K562 (cell line): ENCODE results near the gene SLC35E2B. TPM values are rescaled to one million over a fixed set of nuclear protein-coding genes. Genes with fewer than 3 reads are reported as not detected.
A peak's percentile ranks its signal among the peaks of the same experiment; 100 is the strongest.
"Not testable (repeated sequence)": the region's sequence is repeated elsewhere in the genome, so short reads cannot be mapped to it uniquely, and the experiment has no call there.

Experiments
- ATAC-seq: fragments of 200-7000 bp; cut with Tn5 transposase; 3 replicates; pipeline ENCODE4 v1.9.1; 2020; ENCODE audit warnings: moderate library complexity
- BruUV-seq: library from RNA; stranded (reverse); fragments of 400-500 nt; replicated peaks from 2 replicates; lab custom pipeline; 2021; lab: Mats Ljungman, UMichigan
- CTCF ChIA-PET: fragments of 300-600 bp; formaldehyde crosslinking; extraction: SDS; loops from one replicate; lab custom pipeline; 2021; ENCODE audit warnings: low intra/inter-chr PET ratio; lab: Yijun Ruan, JAX
- POLR2A ChIA-PET: fragments of 300-600, 350-650 bp; sonication (Branson Sonifier 250); formaldehyde crosslinking; extraction: SDS; loops from one replicate; lab custom pipeline; 2021; ENCODE audit warnings: antibody characterized with exemption, inconsistent platforms; lab: Yijun Ruan, JAX
- DNase-seq, 4 experiments: peaks; one replicate each; pipeline versions ENCODE4 v3.0.0 to v3.0.0-alpha.2; 2011 to 2018; ENCODE audit warnings: low spot score in 3 of 4, mixed read lengths in 3 of 4; ENCODE audit errors: extremely low read depth in 1 of 4
- FAIRE-seq: peaks from 2 replicates; lab custom pipeline; 2011; peaks lifted over from hg19 to GRCh38; lab: Jason Lieb, UNC
- H2AFZ ChIP-seq: 2 replicates; pipeline ENCODE4 v1.6.0; 2011; ENCODE audit warnings: low read depth, low read length, control low read depth, inconsistent platforms
- H3K27ac ChIP-seq: fragments of 200-600 bp; 3 replicates; pipeline ENCODE4 v1.8.0; 2011; ENCODE audit warnings: low read depth, mild to moderate bottlenecking, control low read depth, inconsistent platforms, low read length, moderate library complexity, mixed read lengths; ENCODE audit errors: extremely low read depth
- H3K27me3 ChIP-seq, 2 experiments: fragments of 300-600 bp in 1 of 2; 2 replicates in 1 of 2; 3 replicates in 1 of 2; pipeline versions ENCODE4 v1.6.0 to v1.8.0; 2011; ENCODE audit warnings: inconsistent platforms in 2 of 2, low read length in 2 of 2, mild to moderate bottlenecking in 1 of 2, mixed read lengths in 1 of 2, moderate library complexity in 1 of 2; ENCODE audit not compliant: control insufficient read depth in 2 of 2, insufficient read depth in 2 of 2
- H3K36me3 ChIP-seq: fragments of 300-600 bp; 3 replicates; pipeline ENCODE4 v1.8.0; 2011; ENCODE audit warnings: mild to moderate bottlenecking, low read length, inconsistent platforms; ENCODE audit not compliant: control insufficient read depth, insufficient read depth
- H3K4me1 ChIP-seq, 2 experiments: fragments of 200-600 bp in 1 of 2; replicated peaks in 1 of 2; 2 replicates in 1 of 2; 3 replicates in 1 of 2; pipeline versions ENCODE4 v1.5.1 to v1.8.0; 2011; ENCODE audit warnings: inconsistent platforms in 2 of 2, low read length in 2 of 2, mild to moderate bottlenecking in 1 of 2, mixed read lengths in 1 of 2, moderate library complexity in 1 of 2; ENCODE audit not compliant: control insufficient read depth in 2 of 2, insufficient read depth in 2 of 2
- H3K4me2 ChIP-seq: 2 replicates; pipeline ENCODE4 v1.6.1; 2011; ENCODE audit warnings: low read length, control low read depth, inconsistent platforms, mixed read lengths; ENCODE audit not compliant: insufficient read depth
- H3K4me3 ChIP-seq: fragments of 200-600 bp; sonication (generic), shearing (Covaris generic); 2 replicates; pipeline ENCODE4 v1.5.1; 2016; ENCODE audit warnings: control low read depth, inconsistent platforms
- H3K79me2 ChIP-seq: fragments of 200-600 bp; 3 replicates; pipeline ENCODE4 v1.8.0; 2011; ENCODE audit warnings: low read length, inconsistent platforms; ENCODE audit not compliant: control insufficient read depth, insufficient read depth
- H3K9ac ChIP-seq, 2 experiments: 2 replicates each; pipeline versions ENCODE4 v1.6.0 to v1.6.1; 2011; ENCODE audit warnings: low read depth in 2 of 2, low read length in 2 of 2, control low read depth in 1 of 2, inconsistent platforms in 1 of 2, mild to moderate bottlenecking in 1 of 2, mixed read lengths in 1 of 2; ENCODE audit not compliant: insufficient read depth in 1 of 2
- H3K9me1 ChIP-seq: one replicate; pipeline ENCODE4 v1.6.0; 2011; ENCODE audit warnings: inconsistent platforms, mild to moderate bottlenecking, low read length, moderate library complexity; ENCODE audit not compliant: control insufficient read depth, insufficient read depth
- H3K9me3 ChIP-seq: replicated peaks from 2 replicates; pipeline ENCODE4 v1.5.1; 2011; ENCODE audit warnings: low read depth, low read length, inconsistent platforms; ENCODE audit not compliant: control insufficient read depth, insufficient read depth
- H4K20me1 ChIP-seq: replicated peaks from 2 replicates; pipeline ENCODE4 v1.6.1; 2011; ENCODE audit warnings: low read length, inconsistent platforms, mixed read lengths; ENCODE audit not compliant: control insufficient read depth, insufficient read depth
- ADNP ChIP-seq: fragments of 200-800 bp; sonication (Bioruptor generic); IDR thresholded peaks from 2 replicates; pipeline ENCODE4 v1.6.1; 2016; ENCODE audit warnings: missing genetic modification characterization, missing compliant biosample characterization
- CC2D1A ChIP-seq: fragments of 450-650 bp; IDR thresholded peaks from 2 replicates; pipeline ENCODE4 v1.6.1; 2017; ENCODE audit warnings: mild to moderate bottlenecking
- CCAR2 ChIP-seq: fragments of 200-400 bp; formaldehyde crosslinking; IDR thresholded peaks from 2 replicates; pipeline ENCODE4 v1.6.1; 2017; ENCODE audit warnings: mild to moderate bottlenecking, low read depth, low read length
- MIER1 ChIP-seq: fragments of 450-650 bp; IDR thresholded peaks from 2 replicates; pipeline ENCODE4 v1.6.1; 2016; ENCODE audit warnings: antibody characterized with exemption, mild to moderate bottlenecking, low read depth
- PCBP2 ChIP-seq: fragments of 200-400 bp; formaldehyde crosslinking; IDR thresholded peaks from 2 replicates; pipeline ENCODE4 v1.6.1; 2018; ENCODE audit warnings: low read length, low read depth, mild to moderate bottlenecking, moderate library complexity; ENCODE audit not compliant: poor library complexity, severe bottlenecking
- POLR2A ChIP-seq: fragments of 450-650 bp; conservative IDR thresholded peaks from 2 replicates; pipeline ENCODE4 v1.6.1; 2016
- POLR2G ChIP-seq: fragments of 200-400 bp; formaldehyde crosslinking; IDR thresholded peaks from 2 replicates; pipeline ENCODE4 v1.6.1; 2017; ENCODE audit warnings: low read depth, mild to moderate bottlenecking, antibody characterized with exemption, low read length, moderate library complexity
- RBFOX2 ChIP-seq: fragments of 200-400 bp; formaldehyde crosslinking; IDR thresholded peaks from 2 replicates; pipeline ENCODE4 v1.6.1; 2017; ENCODE audit warnings: low read depth, mild to moderate bottlenecking, low read length, moderate library complexity
- RBM39 ChIP-seq: fragments of 200-400 bp; formaldehyde crosslinking; optimal IDR thresholded peaks from 2 replicates; pipeline ENCODE3; 2018; ENCODE audit warnings: low read depth, low read length
- SIX5 ChIP-seq, 2 experiments: IDR thresholded peaks; 2 replicates each; pipeline ENCODE4 v1.6.1; 2011; ENCODE audit warnings: low read length in 2 of 2, borderline replicate concordance in 1 of 2, low read depth in 1 of 2, mild to moderate bottlenecking in 1 of 2, moderate library complexity in 1 of 2; ENCODE audit not compliant: insufficient read depth in 1 of 2
- SMAD4 ChIP-seq: fragments of 250-450 bp; sonication (Bioruptor Pico); conservative IDR thresholded peaks from 2 replicates; pipeline ENCODE4 v1.8.0; 2021; ENCODE audit warnings: inconsistent platforms, mild to moderate bottlenecking, moderate library complexity
- SMARCC2 ChIP-seq: fragments of 450-650 bp; IDR thresholded peaks from 2 replicates; pipeline ENCODE4 v1.6.1; 2017; ENCODE audit warnings: antibody characterized with exemption, moderate library complexity, mild to moderate bottlenecking, low read depth
- TOE1 ChIP-seq, 2 experiments: fragments of 450-650 bp in 1 of 2; sonication (generic) in 1 of 2; formaldehyde crosslinking in 1 of 2; IDR thresholded peaks; 2 replicates each; pipeline versions ENCODE4 v1.7.1 to v1.8.0; 2016 to 2022; ENCODE audit warnings: borderline replicate concordance in 2 of 2, mild to moderate bottlenecking in 2 of 2, antibody characterized with exemption in 1 of 2, inconsistent platforms in 1 of 2, low read depth in 1 of 2, missing genetic modification reagents in 1 of 2, moderate library complexity in 1 of 2
- ZNF253 ChIP-seq: fragments of 250-450 bp; sonication (Bioruptor Pico); conservative IDR thresholded peaks from 2 replicates; pipeline ENCODE4 v1.6.1; 2021; ENCODE audit warnings: mild to moderate bottlenecking
- WGBS: fragments of 100-300 bp; shearing (Covaris generic); methylation state at CpG from one replicate; pipeline ENCODE4 v1.1.6; 2016; ENCODE audit warnings: low coverage, mixed read lengths; ENCODE audit not compliant: insufficient coverage; ENCODE audit errors: missing lambda C conversion rate; 5-methylcytosine and 5-hydroxymethylcytosine counted together
- in situ Hi-C: fragments of 300-500 bp; cut with MboI; formaldehyde crosslinking; loops from 4 replicates; pipeline ENCODE4 v1.15.0; 2018; ENCODE audit warnings: inconsistent platforms, mixed read lengths
- intact Hi-C: fragments of 100-400 bp; cut with micrococcal nuclease; formaldehyde crosslinking; loops from 2 replicates; pipeline ENCODE4 v1.14.2; 2022
- polyA plus RNA-seq, 8 experiments: library from polyadenylated mRNA; depleted of rRNA in 4 of 8; stranded (reverse) in 5 of 8; unstranded in 3 of 8; fragments of >200 nt; fragmentation: Nextera tagmentation in 2 of 8; fragmentation: Illumina TruSeq in 1 of 8; extraction: Ambion mirVana in 2 of 8; extraction: Trizol in 1 of 8; gene quantifications; 2 replicates each; pipeline versions ENCODE4 v1.2.1 to v1.2.3, GENCODE V29; 2011 to 2014; ENCODE audit warnings: inconsistent platforms in 1 of 8, missing spikeins in 1 of 8
- total RNA-seq, 7 experiments: library from RNA; depleted of rRNA in 6 of 7; stranded (reverse); fragments of >200 nt in 6 of 7; fragmentation: Illumina TruSeq in 2 of 7; extraction: Trizol in 2 of 7; gene quantifications; 2 replicates each; pipeline versions ENCODE4 v1.2.1 to v1.2.3, GENCODE V29; 2011 to 2021; ENCODE audit warnings: low replicate concordance in 1 of 7
- TF ChIP-seq, protein P1 (sequence below): fragments of 250-450 bp; sonication (Bioruptor Pico); IDR thresholded peaks from 2 replicates; pipeline ENCODE4 v1.9.0; 2021; ENCODE audit warnings: mild to moderate bottlenecking

Gene SLC35E2B
- total and polyA plus RNA-seq, 9 of the 15 experiments (the other 6 are each of a cell fraction or from before 2014, with no cell fraction given), result 4.7 to 44.6 (median 20.7) TPM

DNA sequence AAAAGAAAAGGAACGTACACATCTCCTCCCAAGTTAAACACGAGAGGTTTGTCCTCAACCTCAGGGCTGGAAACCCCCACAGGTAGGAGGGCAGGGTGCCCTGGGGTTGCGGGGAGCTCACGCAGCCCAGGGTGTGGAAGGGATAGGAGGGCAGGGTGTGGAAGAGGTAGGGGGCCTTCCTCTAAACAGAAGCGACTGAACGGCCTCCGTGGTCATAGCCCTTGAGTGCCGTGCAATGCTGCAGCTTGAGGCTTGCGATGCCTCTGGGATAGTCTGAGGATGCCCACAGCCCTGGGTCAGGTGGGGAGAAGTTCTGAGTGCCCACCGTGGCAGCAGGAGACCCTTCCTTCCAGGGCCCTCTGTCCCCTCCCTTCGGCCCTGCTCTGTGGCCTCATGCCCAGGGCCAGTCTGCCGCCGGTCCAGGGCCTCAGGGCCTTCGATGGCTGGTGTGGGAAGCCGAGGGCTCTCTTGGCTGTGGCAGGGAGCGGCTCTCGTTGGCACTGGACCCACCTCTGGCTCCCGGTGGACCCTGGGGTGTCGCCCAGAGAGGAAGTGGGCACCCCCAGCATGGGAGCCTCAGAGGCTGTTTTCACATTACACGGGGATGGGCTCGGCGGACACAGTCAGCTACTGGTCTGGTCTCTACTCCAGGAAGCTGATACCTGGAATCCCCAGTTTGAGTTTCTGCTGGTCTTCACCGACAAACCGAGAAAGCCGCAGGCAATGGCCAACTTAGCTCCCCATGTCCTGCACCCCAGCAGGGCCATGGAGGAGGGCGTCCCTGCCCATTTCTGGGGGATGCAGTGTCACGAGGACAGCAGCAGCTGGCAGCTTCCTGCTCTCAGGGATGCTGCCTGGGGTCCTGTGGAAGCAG, 27.4 kb downstream of the SLC35E2B start:
- WGBS, result 90% methylated on average over 24 of the region's 27 CpGs
- no peak overlapping the region for H2AFZ ChIP-seq
- H3K9me3 ChIP-seq, result no peaks in the 10 kb centered on the region; the same call in 1 of the 2 replicates
- H3K9me1 ChIP-seq, result no peaks in the 10 kb centered on the region
- no peak overlapping the region for H3K4me2 ChIP-seq
- intact Hi-C loops (no loop called here), in situ Hi-C loops (no loop called here)
- no peak overlapping the region for H3K4me3 ChIP-seq
- no peaks in the 10 kb centered on the region for H4K20me1 ChIP-seq
- FAIRE-seq (no peak), DNase-seq (no peak), ATAC-seq (no peak)
- TF ChIP-seq CCAR2 (no peak), ADNP (tag) (no peak), MIER1 (no peak), POLR2G (peak; percentile 58; the same call in 1 of the 2 replicates), SMARCC2 (no peak), CC2D1A (no peak), RBM39 (no peak), POLR2A (peak; percentile 39; the same call in 1 of the 2 replicates), RBFOX2 (0 out of 2 replicates have a peak, but pooled peaks have one; percentile 11), TOE1 (IDR thresholded peaks at IDR 0.05; ENCODE audit: borderline replicate concordance) (no peak), TOE1 (CRISPR knock-in tag; IDR thresholded peaks at IDR 0.05; ENCODE audit: borderline replicate concordance, low read depth) (no peak), SMAD4 (CRISPR knock-in tag) (no peak), ZNF253 (CRISPR knock-in tag) (no peak), SIX5 (IDR thresholded peaks at IDR 0.05; ENCODE audit: borderline replicate concordance in 1 of 2, insufficient read depth in 1 of 2, low read depth in 1 of 2, low read length in 2 of 2) (no peak), PCBP2 (no peak)
- TF ChIP-seq, protein P1, sequence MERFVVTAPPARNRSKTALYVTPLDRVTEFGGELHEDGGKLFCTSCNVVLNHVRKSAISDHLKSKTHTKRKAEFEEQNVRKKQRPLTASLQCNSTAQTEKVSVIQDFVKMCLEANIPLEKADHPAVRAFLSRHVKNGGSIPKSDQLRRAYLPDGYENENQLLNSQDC (CRISPR knock-in tag), result no peak
- BruUV-seq, result no TSS peak
- CTCF ChIA-PET, result interaction anchor here (0.5 kb wide), 1 partner anchor 52 kb away, joined by 3 read pairs; no protein-coding TSS in a partner anchor
- H3K79me2 ChIP-seq, result no peaks in the 10 kb centered on the region
- POLR2A ChIA-PET, result interaction anchor here (0.7 to 1.4 kb wide), 2 partner anchors 13 to 272 kb away, joined by 3 read pairs; no protein-coding TSS in a partner anchor
- H3K9ac ChIP-seq, result peak overlapping the region in 1 of 2 experiments; percentile 20; a peak in 1 of 4 replicates
- H3K27me3 ChIP-seq, result no peaks in the 10 kb centered on the region
- no peak overlapping the region for H3K27ac ChIP-seq
- H3K36me3 ChIP-seq, result peaks cover 27% of the 10 kb centered on the region; the same call in 2 of the 3 replicates
- H3K4me1 ChIP-seq, result peaks cover 2 to 20% of the 10 kb centered on the region in 2 experiments; a peak in 4 of 5 replicates

DNA sequence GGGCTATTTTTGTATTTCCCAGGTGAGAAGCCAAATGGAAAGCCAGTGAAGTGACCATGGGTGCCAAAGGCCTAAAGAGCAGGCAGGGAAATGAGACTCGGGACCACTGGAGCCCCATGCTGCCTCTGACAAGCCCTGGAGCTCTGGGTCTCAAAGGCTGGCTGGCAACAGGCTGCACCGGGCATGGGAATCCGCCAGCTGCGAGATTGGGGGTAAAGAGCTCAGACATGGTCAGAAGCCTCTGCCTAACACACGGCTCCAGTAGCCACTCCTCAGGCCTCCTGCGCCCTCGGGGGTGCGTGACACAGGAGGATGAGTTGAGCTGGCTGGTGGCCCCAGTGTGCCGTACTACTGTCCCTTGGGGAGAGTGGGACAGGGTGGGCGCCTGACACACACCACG, 28.3 kb downstream of the SLC35E2B start:
- in situ Hi-C loops, POLR2A ChIA-PET, intact Hi-C loops, H3K79me2 ChIP-seq, ATAC-seq, H3K4me3 ChIP-seq, H3K9me3 ChIP-seq, H4K20me1 ChIP-seq, DNase-seq, H2AFZ ChIP-seq, H3K27me3 ChIP-seq, H3K9ac ChIP-seq, FAIRE-seq, H3K9me1 ChIP-seq, H3K4me2 ChIP-seq, CTCF ChIA-PET, H3K27ac ChIP-seq: not testable (repeated sequence)
- Histone ChIP-seq H3K4me1 (peaks cover 2 to 20% of the 10 kb centered on the region in 2 experiments; a peak in 4 of 5 replicates), H3K36me3 (peaks cover 20% of the 10 kb centered on the region; the same call in 2 of the 3 replicates)
- 77% methylated on average over 4 of the region's 11 CpGs for WGBS
- TSS peak; percentile 25 for BruUV-seq
